HG03521 (cell line): ENCODE measurements around the gene UNC13B.

Experiments used
- ATAC-seq: cut with Tn5 transposase; IDR thresholded peaks from one replicate; pipeline ENCODE4 v1.9.1; 2021; ENCODE audit warnings: mild to moderate bottlenecking, moderate library complexity; ENCODE audit not compliant: unreplicated experiment

The UNC13B gene

DNA sequence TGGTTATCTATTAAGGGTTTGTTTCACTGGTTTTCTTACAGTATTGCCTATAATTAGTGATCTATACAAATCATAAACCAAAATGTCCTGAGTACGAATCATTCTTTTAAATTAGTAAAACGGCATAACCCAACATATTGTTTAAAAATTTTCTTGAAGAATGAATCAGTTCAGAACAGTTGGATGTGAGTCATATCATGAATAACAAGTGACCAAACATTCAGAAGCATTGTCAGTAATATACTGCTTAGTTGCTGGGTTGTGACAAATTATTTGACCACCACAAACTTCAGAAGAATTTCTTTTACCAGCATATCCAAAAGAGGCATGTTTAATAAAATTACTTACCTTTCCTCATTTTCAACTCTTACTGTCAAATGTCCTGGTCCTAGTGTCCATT, 111.2 kb downstream of the UNC13B start:
- no peak for ATAC-seq

DNA sequence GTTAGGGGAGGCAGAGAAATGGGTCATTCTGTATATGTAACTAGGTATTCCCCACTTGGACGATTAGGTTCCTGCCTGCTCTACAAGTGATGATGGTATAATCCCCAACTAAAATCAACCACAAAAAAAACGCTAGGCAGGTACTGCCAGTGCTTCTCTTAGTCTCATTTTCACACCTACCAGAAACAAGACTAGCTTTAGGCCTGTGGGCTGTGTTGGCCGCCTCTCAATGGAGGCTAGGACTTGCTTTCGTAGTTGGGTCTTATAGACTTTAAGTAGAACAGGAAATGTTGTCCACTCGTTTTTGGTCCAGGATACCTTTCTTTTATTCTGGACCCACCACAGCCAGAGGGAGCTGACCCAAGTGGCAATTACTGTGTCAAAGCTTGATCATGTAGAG, 111.8 kb downstream of the UNC13B start:
- ATAC-seq, result peak; percentile 53

- ATAC-seq, result no peak
These were observed 113.2 kb downstream of the UNC13B start for GRCh38 chr9:35274993-35275392.

DNA sequence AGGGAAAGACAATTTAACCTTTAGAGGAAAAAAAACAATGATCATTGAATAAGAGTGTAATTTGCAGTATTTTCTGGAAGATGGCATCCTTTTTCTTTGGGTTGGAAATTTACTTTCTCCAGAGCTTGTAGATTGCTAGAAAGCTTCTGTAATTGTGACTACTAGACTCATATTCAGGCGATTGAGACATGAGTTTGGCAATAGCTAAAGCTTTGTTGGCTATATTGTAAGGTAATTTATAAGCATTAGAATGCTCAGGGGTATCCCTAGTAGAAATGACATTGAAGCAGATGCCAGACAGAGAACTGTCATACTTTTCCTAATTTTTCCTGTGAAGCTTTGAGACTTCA, 115.3 kb downstream of the UNC13B start:
- ATAC-seq, result no peak

DNA sequence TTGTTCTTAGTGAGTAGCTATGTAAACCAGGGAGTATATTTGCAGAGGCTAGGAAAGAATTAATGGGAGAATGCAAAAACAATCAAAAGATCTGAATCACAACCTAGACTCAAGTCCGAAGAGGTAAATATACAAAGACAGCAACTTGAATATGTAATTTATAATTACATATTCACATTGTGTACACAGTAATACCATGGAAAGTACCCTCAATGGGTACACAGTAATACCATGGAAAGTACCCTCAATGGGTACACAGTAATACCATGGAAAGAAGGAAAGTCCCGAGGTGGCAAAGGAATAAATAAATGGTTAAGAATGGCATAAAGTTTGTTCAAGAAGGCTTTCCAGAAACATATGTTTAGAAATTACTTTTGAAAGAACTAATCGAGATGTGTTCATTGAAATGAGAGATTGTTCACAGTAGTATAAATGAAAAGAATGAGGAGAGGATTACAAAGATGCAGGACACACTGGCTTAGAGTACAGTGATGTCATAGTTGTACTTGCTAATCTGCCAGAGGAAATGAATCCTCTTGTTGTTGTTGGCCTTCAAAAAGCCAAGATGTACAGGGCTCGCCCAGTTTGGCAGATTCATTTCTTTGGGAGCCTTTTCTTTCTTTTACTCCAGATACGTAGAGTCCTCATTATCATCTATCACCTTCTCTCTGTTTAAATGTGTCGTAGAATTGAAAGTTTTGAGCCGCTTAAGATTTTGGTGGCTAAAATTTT, 116.0 kb downstream of the UNC13B start:
- no peak for ATAC-seq

GRCh38 chr9:35279946-35280345, 118.1 kb downstream of the UNC13B start:
- no peak for ATAC-seq

DNA sequence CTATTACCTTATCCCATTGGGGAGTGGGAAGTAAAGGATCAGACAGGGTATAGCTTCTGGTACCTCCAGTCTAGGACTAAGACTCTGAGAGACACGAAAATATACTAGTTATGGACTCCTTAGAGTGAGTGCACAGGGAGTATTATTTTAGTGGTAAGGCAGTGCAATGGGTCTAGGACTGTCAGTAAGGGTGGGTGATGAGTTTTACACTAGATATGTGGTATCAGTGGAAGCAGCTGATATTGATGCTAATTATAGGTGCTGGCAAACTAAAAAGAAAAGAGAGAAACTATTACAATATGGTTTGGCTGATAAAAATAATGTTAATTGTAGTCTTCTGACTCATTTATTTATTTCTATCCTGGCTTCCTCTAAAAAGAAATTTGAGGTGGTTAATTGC, 118.6 kb downstream of the UNC13B start:
- no peak for ATAC-seq

DNA sequence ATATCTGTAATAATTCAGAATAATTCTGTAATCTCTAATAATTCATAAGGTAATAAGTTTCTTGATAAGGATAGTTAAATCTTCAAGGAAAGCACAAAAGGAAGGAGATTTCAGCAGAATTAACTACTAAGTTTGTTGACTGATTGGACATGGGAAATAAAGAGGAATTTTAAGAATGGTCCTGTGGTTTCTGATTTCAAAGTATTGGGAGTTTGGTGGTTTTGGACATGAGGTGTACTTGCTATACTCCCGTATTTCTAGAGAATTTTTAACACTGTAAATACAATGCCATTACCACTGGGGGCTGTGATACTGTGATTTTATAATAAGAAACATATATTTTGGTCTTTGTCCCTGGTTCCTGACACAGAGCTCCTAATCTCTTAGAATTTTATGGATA, 123.9 kb downstream of the UNC13B start:
- ATAC-seq, result no peak

DNA sequence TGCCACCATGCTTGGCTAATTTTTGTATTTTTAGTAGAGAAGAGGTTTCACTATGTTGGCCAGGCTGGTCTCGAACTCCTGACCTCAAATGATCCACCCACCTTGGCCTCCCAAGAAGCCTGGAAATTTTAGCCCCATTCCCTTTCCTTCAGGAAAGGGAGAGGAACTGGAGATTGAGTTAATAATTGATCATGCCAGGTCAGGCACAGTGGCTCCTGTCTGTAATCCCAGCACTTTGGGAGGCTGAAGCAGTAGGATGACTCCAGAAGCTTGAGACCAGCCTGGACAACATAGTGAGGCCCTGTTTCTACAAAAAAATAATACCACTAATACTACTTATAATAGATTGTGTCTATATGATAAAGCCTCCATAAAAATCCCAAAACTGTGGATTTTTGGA, 124.6 kb downstream of the UNC13B start:
- ATAC-seq, result no peak

GRCh38 chr9:35287987-35288632, 126.3 kb downstream of the UNC13B start:
- ATAC-seq, result no peak

DNA sequence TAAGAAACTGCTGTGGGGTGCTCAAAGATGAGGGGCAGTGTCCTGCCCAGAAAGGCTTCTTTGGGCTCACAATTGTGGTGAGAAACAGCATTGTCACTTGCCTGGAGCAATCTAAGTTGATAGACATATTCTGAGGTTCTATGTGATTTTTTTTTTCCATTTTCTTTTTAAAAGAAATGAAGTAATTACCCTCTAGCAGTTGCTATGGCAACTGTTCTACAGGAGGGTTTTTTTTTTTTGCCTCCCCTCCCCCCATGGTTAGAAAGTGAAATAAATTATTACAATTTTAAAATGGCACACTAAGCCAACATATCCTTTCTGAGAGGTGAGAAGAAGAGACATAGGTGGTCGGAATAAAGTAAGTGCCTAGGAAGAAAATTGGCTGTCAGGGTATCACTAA, 127.0 kb downstream of the UNC13B start:
- ATAC-seq, result no peak

GRCh38 chr9:35293376-35293964, 131.7 kb downstream of the UNC13B start:
- no peak for ATAC-seq

GRCh38 chr9:35294066-35294465, 132.3 kb downstream of the UNC13B start:
- ATAC-seq, result no peak

DNA sequence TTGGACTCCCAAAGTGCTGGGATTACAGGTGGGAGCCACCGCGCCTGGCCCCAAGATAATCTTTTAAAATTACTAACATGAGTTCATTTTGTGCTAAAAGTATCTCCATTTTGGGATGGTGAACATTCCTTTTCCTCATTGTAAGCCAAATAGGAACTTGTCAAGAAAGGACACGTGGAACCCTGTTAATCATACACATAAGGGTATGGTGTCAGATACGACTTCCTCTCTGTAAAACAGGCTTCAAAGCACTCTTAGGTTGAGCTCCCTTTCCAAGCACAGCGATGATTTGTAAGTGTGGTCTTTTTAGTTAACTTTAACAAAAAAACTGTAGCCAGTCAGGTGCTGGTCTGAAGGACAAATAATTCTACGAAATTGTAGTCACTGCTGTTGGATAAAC, 132.7 kb downstream of the UNC13B start:
- ATAC-seq, result no peak

DNA sequence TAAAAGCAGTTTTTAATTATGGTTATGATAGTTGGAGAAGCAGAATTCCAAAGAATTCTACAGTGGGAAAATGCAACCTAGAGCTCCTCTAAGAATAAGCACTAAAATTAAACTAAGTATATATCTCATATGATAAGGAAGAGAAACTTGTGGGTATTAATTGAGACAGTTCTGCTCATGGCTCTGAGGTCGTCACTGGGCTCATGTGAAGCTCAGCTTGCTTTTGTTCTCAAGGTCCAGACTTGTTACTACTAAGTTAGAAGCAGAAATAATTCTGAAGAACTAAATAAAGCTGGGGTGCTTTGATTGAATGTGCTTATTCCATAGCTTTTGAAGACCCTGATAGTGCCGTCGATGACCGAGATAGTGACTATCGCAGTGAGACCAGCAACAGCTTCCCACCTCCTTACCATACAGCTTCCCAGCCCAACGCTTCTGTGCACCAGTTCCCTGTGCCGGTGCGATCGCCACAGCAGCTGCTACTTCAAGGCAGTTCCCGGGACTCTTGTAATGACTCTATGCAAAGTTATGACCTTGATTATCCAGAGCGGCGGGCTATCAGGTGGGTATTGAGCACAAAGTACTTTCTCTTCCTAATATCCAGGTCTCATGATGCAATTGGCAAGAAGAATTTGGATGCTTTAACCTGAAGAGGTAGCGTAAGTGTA, 133.7 kb downstream of the UNC13B start:
- no peak for ATAC-seq

DNA sequence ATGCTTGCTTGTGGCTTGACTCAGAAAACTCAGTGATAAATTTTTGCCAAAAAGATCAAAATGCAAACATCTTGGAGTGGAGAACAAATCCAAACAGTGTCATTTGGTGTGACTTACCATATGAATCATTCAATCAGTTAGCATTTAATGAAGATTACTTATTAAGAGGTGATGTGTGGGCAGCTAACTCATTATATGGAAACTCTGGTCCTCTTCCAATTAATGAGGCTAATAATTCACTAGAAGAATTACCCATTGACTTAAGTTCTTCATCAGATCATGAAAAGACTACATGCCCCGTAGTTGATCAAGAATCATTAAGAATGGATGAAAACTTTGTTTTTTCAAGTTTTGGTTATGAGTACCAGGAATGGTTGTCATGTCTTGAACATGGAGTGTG, 141.8 kb downstream of the UNC13B start:
- no peak for ATAC-seq

DNA sequence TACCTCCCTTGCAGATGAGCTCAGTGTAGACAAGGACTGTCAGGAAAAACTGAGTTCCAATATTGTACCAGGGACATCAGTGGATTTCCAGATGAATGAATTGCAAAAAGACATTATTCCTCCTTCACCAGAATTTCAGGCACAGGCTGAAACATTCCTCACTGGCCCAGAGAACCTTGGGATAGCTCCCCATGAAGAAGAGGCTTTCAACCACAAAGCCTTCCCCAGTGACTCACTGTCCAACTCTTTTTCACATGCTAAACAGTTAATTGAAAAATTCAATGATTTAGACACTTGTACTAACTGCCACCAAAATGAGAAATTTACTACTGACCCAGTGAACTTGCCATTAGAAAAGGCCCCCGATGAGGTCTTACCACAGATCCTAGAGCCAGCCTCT, 144.5 kb downstream of the UNC13B start:
- no peak for ATAC-seq

- no peak for ATAC-seq
These were observed 146.5 kb downstream of the UNC13B start for GRCh38 chr9:35308316-35308715.

DNA sequence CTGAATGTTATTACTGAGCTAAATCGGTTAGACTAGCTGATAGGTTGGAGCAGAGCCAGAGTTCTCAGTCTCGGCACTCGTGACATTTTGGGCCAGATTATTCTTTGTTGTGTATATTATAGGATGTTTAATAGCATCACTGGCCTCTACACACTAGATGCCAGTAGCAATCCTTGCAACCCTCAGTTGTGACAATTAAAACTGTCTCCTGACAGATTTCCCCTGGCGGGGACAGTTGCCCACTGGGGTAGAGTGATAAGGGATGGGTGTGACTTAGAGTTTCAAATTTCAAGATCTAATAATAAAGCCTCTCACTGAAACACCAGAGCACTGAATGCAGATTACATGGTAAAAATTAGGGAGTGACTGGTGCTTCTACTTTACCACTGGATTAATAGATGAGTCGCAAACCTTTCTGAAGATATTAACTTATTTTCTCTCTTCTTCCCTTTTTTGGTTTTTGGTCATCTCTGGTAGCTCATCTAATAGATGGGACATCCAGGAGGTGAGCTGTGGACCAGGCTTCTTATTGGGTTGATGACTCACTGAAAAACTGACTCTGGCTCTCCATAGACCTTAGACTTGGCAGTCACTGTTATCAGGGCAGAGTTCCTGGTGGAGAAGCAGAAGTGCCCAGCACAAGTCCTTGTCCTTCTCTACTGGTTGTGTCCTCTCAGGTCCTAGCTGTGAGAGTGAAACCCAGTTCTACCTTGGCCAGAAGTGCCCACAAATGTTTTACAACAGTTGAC, 150.3 kb downstream of the UNC13B start:
- no peak for ATAC-seq

- no peak for ATAC-seq
These were observed 151.7 kb downstream of the UNC13B start for GRCh38 chr9:35313460-35313859.

DNA sequence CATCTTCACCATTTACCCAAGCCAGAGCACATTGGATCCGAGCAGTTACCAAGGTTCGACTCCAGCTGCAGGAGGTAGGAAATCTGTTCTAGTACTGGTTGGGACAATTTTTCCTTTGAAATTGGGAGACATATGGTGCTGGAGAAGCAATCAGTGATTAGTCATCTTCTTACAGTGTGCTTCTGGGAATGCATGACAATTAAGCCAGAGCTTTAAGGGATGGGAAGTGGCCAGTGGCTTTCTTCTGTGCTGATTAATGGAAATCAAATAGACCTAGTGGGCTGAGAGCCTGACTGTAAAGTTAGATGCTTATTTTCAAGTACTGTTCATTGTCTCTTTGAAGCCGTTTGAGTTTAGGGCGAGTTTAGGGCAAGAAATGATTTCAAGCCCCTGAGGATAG, 152.1 kb downstream of the UNC13B start:
- ATAC-seq, result no peak
